CD4-positive, alpha-beta T cell treated with Interleukin-17A for 1 hour (primary cell): Measurements from ENCODE around the gene PDS5B.
A peak's percentile ranks its signal among the peaks of the same experiment; 100 is the strongest.
"Not testable (repeated sequence)": the region's sequence is repeated elsewhere in the genome, so short reads cannot be mapped to it uniquely, and the experiment has no call there.

ENCODE experiments used
- DNase-seq: peaks from one replicate; pipeline ENCODE4 v3.0.0-alpha.2; 2020

Gene PDS5B

GRCh38 chr13:32660227-32660626, 74.0 kb downstream of the PDS5B start:
- DNase-seq: no peak

- no peak for DNase-seq
Measured at GRCh38 chr13:32661685-32662084, 75.4 kb downstream of the PDS5B start.

- no peak for DNase-seq
Measured at GRCh38 chr13:32663660-32664059, 77.4 kb downstream of the PDS5B start.

DNA sequence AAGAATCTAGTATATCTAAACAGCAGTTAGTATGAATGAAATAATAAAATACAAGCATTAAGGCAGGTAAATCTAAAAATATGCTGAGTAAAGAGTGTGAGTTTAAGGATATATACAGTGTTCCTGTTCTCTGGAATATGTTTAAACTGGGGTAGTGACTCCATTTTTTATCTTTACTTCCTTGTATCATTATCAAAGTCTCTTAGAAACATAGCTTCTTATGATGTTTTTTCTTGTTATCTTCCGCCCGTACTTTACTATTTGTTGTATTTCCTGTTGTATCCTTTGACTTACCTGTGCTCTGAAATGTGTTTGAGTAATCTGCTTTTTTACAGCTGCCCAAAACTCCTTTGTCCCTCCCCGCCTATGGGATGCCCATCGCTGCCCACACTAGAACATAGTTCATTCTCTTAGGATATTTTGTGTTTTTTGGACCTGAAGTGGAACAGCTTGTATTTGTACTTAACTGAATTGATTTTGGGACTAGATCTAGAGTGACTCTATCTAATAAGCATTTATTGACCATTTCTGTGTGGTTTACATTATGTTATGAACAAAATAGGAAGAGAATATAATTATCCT, 80.8 kb downstream of the PDS5B start:
- DNase-seq: no peak

- peak; percentile 59 for DNase-seq
Measured at GRCh38 chr13:32669030-32669646, 82.9 kb downstream of the PDS5B start.

GRCh38 chr13:32674503-32674902, 88.3 kb downstream of the PDS5B start:
- no peak for DNase-seq

GRCh38 chr13:32676242-32676641, 90.0 kb downstream of the PDS5B start:
- DNase-seq: no peak

DNA sequence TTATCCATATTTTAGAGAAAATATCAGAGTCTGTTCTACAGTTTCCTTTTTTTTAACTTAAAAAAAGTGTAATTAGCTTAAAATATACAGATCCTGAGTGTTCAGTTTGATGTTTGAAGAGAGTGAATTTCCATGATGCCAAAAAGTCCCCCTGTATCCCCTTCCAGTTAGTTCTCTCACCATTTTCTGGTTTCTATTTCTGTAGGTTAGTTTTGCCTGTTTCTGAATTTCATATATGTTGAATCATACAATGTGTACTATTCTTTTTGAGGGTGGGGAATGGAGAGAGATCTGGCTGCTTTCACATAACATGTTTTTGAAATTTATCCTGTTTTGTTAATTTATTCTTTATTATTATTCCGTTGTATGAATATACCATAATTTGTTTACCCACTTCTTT, 95.9 kb downstream of the PDS5B start:
- no peak for DNase-seq

GRCh38 chr13:32682740-32683139, 96.5 kb downstream of the PDS5B start:
- DNase-seq: no peak

- no peak for DNase-seq
Measured at GRCh38 chr13:32687275-32687674, 101.0 kb downstream of the PDS5B start.

GRCh38 chr13:32695602-32696250, 109.5 kb downstream of the PDS5B start:
- no peak for DNase-seq

- no peak for DNase-seq
Measured at GRCh38 chr13:32707471-32707870, 121.2 kb downstream of the PDS5B start.

DNA sequence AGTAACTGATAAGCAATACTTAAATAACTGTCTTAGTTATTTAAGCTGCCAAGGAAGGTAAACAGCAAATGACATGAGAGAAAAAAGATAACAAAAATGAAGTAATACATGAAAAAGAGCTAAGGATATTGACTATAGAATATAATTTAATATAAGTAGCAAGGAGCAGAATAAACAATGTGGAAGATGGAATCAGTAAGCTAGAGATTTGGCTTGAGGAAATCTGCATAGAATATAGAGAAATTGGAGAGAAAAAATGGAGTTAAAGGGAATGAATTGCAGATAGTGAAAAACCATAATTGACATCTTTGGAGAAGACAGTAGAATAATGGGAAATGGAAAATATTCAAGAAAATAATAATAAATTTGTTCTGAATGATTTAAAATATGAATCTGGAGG, 127.1 kb downstream of the PDS5B start:
- DNase-seq: no peak

GRCh38 chr13:32716201-32716600, 129.9 kb downstream of the PDS5B start:
- not testable (repeated sequence) for DNase-seq

GRCh38 chr13:32720026-32720425, 133.8 kb downstream of the PDS5B start:
- no peak for DNase-seq

DNA sequence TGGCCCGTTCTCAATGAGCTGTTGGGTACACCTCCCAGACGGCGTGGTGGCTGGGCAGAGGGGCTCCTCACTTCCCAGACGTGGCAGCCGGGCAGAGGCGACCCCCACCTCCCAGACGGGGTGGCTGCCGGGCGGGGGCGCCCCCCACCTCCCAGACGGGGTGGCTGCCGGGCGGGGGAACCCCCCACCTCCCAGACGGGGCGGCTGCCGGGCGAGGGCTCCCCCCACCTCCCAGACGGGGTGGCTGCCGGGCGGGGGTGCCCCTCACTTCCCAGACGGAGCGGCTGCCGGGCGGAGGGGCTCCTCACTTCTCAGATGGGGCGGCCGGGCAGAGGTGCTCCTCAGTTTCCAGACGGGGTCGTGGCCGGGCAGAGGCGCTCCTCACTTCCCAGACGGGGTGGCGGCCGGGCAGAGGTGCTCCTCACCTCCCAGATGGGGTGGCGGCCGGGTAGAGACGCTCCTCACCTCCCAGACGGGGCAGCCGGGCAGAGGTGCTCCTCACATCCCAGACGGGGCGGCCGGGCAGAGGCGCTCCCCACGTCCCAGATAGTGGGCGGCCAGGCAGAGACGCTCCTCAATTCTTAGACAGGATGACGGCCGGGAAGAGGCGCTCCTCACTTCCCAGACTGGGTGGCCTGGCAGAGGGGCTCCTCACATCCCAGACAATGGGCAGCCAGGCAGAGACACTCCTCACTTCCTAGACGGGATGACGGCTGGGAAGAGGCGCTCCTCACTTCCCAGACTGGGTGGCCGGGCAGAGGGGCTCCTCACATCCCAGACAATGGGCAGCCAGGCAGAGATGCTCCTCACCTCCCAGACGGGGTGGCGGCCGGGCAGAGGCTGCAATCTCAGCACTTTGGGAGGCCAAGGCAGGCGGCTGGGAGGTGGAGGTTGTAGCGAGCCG, 135.1 kb downstream of the PDS5B start:
- not testable (repeated sequence) for DNase-seq

- no peak for DNase-seq
Measured at GRCh38 chr13:32722340-32722739, 136.1 kb downstream of the PDS5B start.

DNA sequence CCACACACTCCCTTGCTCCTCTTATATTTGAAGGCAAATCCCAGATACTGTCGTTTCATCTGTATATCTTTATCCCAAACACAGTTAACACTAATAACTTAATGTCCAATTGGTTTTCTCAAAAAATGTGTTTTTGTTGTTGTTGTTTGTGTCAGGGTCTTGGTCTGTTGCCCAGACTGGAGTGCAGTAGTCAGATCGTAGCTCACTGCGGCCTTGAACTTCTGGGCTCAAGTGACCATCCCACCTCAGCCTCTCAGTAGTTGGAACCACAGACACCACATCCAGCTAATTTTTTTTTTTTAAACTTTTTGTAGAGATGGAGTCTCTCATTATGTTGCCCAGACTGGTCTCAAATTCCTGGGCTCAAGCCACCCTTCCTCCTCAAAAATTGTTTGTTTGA, 137.7 kb downstream of the PDS5B start:
- no peak for DNase-seq

DNA sequence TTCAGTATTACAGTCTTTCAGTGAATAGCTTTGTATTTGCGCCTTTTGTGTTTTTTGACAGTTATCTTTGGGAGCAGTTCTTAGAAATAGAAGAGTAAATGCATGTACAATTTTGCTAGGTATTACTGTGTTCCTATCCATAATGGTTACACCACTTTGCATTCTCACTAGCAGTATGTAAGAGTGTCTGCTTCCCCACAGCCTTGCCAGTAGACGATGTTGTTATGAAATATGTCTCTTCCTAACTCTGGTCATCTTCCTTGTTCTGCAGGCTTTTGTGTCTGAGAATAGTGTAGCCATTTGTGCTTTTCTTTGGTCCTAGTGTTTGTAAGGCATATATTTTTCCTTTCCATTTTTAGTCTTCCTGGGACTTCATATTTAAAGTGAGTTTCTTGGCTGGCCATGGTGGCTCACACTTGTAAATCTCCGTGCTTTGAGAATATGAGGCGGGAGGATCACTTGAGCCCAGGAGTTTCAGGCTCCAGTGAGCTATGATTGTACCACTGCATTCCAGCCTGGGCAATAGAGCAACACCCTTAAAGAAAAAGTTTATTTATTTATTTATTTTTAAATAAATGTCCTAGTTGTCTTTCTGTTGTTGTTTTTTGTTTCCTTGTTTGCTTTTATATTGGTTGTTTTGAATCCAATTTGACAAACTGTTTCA, 140.3 kb downstream of the PDS5B start:
- DNase-seq: no peak

- DNase-seq: no peak
Measured at GRCh38 chr13:32728327-32728726, 142.1 kb downstream of the PDS5B start.

GRCh38 chr13:32729097-32729496, 142.8 kb downstream of the PDS5B start:
- DNase-seq: not testable (repeated sequence)

- no peak for DNase-seq
Measured at GRCh38 chr13:32731074-32731473, 144.8 kb downstream of the PDS5B start.

DNA sequence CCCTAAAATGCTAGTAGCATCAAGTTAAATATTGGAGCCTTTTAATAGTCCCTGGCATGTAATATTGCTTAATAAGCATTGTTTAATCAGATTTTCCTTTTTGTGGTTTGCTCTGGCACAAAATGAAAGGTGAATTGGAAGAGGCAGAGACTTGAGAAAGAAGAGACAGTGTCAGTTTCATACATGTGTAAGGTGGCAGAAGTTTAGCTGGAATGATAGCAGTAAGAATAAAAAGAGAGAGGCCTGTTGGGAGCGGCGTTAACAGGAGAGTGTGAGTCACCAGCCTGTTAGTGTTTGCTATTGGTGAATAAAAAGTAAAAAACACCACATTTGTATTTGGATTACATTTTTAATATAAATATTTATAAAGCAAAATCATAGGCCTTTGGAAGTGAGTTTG, 145.3 kb downstream of the PDS5B start:
- DNase-seq: no peak
